ENCODE data around the gene FBXO48.
"Not testable (repeated sequence)": the region's sequence is repeated elsewhere in the genome, so short reads cannot be mapped to it uniquely, and the experiment has no call there.

The FBXO48 gene

GRCh38 chr2:68505603-68506159 lies 38.6 kb upstream of the FBXO48 start:
- H3K4me3 ChIP-seq (replicated peaks in 1 of 2; ENCODE audit: low read depth in 2 of 2, low read length in 2 of 2), result no peak overlapping the region
- TF ChIP-seq, protein P1, sequence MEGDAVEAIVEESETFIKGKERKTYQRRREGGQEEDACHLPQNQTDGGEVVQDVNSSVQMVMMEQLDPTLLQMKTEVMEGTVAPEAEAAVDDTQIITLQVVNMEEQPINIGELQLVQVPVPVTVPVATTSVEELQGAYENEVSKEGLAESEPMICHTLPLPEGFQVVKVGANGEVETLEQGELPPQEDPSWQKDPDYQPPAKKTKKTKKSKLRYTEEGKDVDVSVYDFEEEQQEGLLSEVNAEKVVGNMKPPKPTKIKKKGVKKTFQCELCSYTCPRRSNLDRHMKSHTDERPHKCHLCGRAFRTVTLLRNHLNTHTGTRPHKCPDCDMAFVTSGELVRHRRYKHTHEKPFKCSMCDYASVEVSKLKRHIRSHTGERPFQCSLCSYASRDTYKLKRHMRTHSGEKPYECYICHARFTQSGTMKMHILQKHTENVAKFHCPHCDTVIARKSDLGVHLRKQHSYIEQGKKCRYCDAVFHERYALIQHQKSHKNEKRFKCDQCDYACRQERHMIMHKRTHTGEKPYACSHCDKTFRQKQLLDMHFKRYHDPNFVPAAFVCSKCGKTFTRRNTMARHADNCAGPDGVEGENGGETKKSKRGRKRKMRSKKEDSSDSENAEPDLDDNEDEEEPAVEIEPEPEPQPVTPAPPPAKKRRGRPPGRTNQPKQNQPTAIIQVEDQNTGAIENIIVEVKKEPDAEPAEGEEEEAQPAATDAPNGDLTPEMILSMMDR (IDR thresholded peaks at IDR 0.05; ENCODE audit: low read depth, low read length), result no peak
- DNase-seq (ENCODE audit: low read depth in 2 of 2), result no peak

DNA sequence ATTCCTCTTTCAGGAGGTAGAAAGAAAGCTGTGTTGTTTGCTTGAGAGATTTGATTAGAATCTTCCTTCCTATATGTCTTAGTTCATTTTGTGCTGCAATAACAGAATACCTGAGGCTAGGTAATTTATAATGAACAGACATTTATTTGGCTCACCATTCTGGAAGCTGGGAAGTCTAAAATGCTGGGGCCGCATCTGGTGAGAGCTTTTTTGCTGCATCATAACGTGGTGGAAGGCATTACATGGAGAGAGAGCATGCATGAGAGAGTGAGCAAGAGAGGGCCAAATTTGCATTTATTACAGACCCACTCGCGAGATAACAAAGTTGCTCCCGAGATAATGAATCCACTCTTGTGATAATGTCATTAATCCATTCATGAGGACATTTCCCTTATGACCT lies 34.7 kb upstream of the FBXO48 start:
- TF ChIP-seq, protein P1 (IDR thresholded peaks at IDR 0.05; ENCODE audit: low read depth, low read length), result no peak
- no peak for DNase-seq (ENCODE audit: low read depth in 2 of 2)
- H3K4me3 ChIP-seq (replicated peaks in 1 of 2; ENCODE audit: low read depth in 2 of 2, low read length in 2 of 2), result no peak overlapping the region

DNA sequence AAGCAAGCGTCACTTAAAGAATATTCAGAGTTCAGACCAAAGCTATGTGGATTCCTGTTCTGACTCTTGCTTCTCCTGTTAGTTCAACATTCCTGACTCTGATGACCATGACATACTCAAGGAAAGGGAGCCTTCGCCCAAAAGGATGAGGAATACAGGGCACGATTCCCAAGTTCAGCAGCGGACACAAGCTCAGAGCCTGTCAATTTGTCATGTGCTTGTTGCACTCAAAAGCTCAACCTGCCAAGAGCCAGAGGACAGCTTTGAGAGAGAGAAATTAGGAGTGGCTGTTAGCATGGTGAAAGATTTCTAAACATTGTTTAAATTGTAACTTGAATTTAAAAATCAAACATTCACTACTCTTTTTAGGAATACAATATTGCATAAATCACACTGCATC lies 33.6 kb upstream of the FBXO48 start:
- TF ChIP-seq, protein P1 (IDR thresholded peaks at IDR 0.05; ENCODE audit: low read depth, low read length), result no peak
- H3K4me3 ChIP-seq (replicated peaks in 1 of 2; ENCODE audit: low read depth in 2 of 2, low read length in 2 of 2), result no peak overlapping the region
- DNase-seq (ENCODE audit: low read depth in 2 of 2), result no peak

DNA sequence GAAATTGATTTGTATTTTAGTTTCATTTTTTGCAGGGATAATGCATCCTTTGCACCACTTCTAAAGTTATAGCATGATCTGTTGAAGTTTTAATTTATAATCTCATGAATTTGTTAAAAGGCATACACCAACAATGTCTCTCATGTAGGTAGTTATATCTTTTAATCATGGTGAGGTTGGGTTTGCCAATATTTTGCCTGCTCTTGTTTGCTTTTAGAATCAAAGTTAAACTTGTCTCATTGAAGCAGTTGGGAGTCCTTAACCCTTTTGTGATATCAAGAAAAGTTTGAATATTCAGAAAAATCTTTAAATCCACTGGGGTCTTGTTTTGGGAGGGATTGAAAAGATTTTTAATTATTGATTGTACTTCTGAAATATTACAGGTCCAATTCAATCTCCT lies 32.0 kb upstream of the FBXO48 start:
- TF ChIP-seq, protein P1 (IDR thresholded peaks at IDR 0.05; ENCODE audit: low read depth, low read length), result no peak
- H3K4me3 ChIP-seq (replicated peaks in 1 of 2; ENCODE audit: low read depth in 2 of 2, low read length in 2 of 2), result no peak overlapping the region
- no peak for DNase-seq (ENCODE audit: low read depth in 2 of 2)

DNA sequence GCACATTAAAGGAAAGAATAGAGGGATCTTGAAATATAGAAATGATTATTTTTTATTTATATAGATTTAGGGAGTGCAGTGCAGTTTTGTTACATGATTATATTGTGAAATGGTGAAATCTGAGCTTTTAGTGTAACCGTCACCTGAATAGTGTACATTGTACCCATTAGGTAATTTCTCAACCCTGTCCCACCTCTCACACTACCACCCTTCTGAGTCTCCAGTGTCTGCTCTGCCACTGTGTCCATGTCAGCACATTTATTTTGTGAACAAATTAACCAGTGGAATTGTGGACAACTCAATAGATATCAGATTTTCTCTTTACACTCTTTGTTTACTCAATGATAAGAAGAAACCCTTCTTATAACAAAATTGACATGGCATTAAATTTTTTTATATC lies 24.5 kb upstream of the FBXO48 start:
- DNase-seq (ENCODE audit: low read depth in 2 of 2), result no peak
- H3K4me3 ChIP-seq (replicated peaks in 1 of 2; ENCODE audit: low read depth in 2 of 2, low read length in 2 of 2), result no peak overlapping the region
- TF ChIP-seq, protein P1 (IDR thresholded peaks at IDR 0.05; ENCODE audit: low read depth, low read length), result no peak

- TF ChIP-seq, protein P1 (IDR thresholded peaks at IDR 0.05; ENCODE audit: low read depth, low read length), result no peak
- no peak overlapping the region for H3K4me3 ChIP-seq (replicated peaks in 1 of 2; ENCODE audit: low read depth in 2 of 2, low read length in 2 of 2)
- no peak for DNase-seq (ENCODE audit: low read depth in 2 of 2)
These were observed 22.2 kb upstream of the FBXO48 start for GRCh38 chr2:68489282-68489681.

DNA sequence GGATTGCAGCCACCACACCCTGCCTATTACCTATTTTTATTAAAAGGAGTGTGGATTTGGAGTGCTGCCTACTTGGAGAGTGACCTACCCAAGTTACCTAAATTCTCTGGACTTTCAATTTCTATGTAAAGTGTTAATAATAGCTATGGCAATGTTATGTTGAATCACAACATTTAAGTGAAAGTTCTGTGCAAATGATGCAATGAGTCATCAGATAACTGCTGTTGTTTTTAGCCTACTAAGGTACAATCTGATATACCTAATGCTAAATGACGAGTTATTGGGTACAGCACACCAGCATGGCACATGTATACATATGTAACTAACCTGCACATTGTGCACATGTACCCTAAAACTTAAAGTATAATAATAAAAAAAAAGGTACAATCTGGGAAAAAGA lies 21.5 kb upstream of the FBXO48 start:
- DNase-seq (ENCODE audit: low read depth in 2 of 2), result peak; percentile 37 to 42
- not testable (repeated sequence) for H3K4me3 ChIP-seq (replicated peaks in 1 of 2; ENCODE audit: low read depth in 2 of 2, low read length in 2 of 2)

Measured in cardiac fibroblast (primary cell).